ENCODE results near the gene ACADS. TPM values are rescaled to one million over a fixed set of nuclear protein-coding genes. Genes with fewer than 3 reads are reported as not detected.

The ACADS gene
- total and polyA plus RNA-seq, 2 of the 8 experiments (the other 6 are each of a cell fraction or from before 2014, with no cell fraction given): 4.9 to 7.5 TPM

DNA sequence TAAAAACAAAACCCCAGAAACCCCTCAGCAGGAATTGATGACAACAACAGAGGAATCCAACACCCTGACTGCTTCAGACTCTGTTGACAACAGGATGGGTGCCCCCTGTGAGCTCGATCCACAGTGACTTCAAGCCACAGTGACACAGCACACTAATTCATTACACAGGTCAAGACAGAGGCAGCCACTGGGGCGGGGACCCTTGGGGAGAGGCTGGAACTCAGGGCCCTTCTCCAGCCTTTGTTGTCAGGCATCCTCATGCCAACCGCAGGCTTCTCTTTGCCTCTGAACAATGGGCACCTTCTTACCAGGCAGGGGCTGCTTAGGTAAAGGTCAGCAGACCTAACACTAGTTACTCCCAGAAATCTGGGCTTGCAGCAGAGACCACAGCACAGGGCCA, 37.6 kb downstream of the ACADS start:
- Histone ChIP-seq H3K27ac (ENCODE audit: low read depth, low read length) (no peak overlapping the region), H2BK120ac (replicated peaks; ENCODE audit: low read depth, low read length) (no peak overlapping the region), H2AK5ac (ENCODE audit: low read depth, low read length) (no peak overlapping the region), H3K23ac (ENCODE audit: insufficient read length) (no peak overlapping the region), H2AFZ (ENCODE audit: low read length) (no peak overlapping the region), H4K8ac (ENCODE audit: extremely low read depth, insufficient read depth, low read length) (no peak overlapping the region), H3K14ac (ENCODE audit: insufficient read length) (no peak overlapping the region), H3K56ac (replicated peaks; ENCODE audit: insufficient read length, low read depth, low read length) (no peak overlapping the region), H4K20me1 (replicated peaks in 1 of 2; ENCODE audit: control insufficient read depth in 1 of 2, insufficient read depth in 2 of 2, low read length in 2 of 2) (peaks cover 0 to 2% of the 10 kb centered on the region in 2 experiments), H3K4me3 (ENCODE audit: extremely low read depth in 1 of 4, insufficient read depth in 2 of 4, low read depth in 3 of 4, low read length in 4 of 4) (no peak overlapping the region), H3K23me2 (ENCODE audit: low read depth, low read length) (no peaks in the 10 kb centered on the region), H2BK5ac (ENCODE audit: low read depth, low read length) (no peak overlapping the region), H2BK12ac (ENCODE audit: low read depth, low read length) (no peak overlapping the region), H3K79me2 (ENCODE audit: control insufficient read depth in 1 of 2, insufficient read depth in 2 of 2, low read length in 2 of 2) (no peaks in the 10 kb centered on the region), H2BK15ac (ENCODE audit: low read length) (no peak overlapping the region), H3K79me1 (ENCODE audit: low read depth, low read length) (no peaks in the 10 kb centered on the region), H4K5ac (ENCODE audit: insufficient read length, low read depth, low read length) (no peak overlapping the region), H3K36me3 (ENCODE audit: control insufficient read depth in 2 of 4, insufficient read depth in 4 of 4, low read length in 3 of 4) (peaks cover 6 to 45% (median 24%) of the 10 kb centered on the region in 4 experiments; a peak in 7 of 8 replicates), H3K9ac (replicated peaks in 1 of 4; ENCODE audit: extremely low read depth in 1 of 4, low read depth in 3 of 4, low read length in 3 of 4) (no peak overlapping the region), H3K9me3 (ENCODE audit: insufficient read depth in 2 of 2, low read depth in 1 of 2, low read length in 1 of 2) (no peaks in the 10 kb centered on the region), H3K18ac (ENCODE audit: extremely low read depth, low read length) (no peak overlapping the region), H3K27me3 (replicated peaks in 1 of 4; ENCODE audit: control insufficient read depth in 3 of 4, extremely low read depth in 1 of 4, insufficient read depth in 3 of 4, low read length in 3 of 4) (no peaks in the 10 kb centered on the region), H3K4ac (replicated peaks; ENCODE audit: insufficient read length, low read depth, low read length) (no peak overlapping the region), H4K91ac (replicated peaks; ENCODE audit: insufficient read length, low read length) (no peak overlapping the region), H3K4me2 (ENCODE audit: insufficient read depth in 1 of 2, low read depth in 2 of 2, low read length in 2 of 2) (no peak overlapping the region), H2BK20ac (ENCODE audit: low read length) (no peak overlapping the region), H3K4me1 (replicated peaks in 1 of 4; ENCODE audit: control insufficient read depth in 3 of 4, insufficient read depth in 4 of 4, low read length in 3 of 4) (peaks cover 0 to 10% (median 4%) of the 10 kb centered on the region in 4 experiments; a peak in 4 of 7 replicates)
- DNase-seq (ENCODE audit: low read depth in 1 of 2, low spot score in 2 of 2) (no peak), FAIRE-seq (no peak)
- ChIA-PET CTCF (ENCODE audit: partially characterized antibody) (interaction anchor here (0.5 to 2.3 kb wide), 5 partner anchors 19 to 1080 kb away, joined by 3 to 6 read pairs (median 3); no protein-coding TSS in a partner anchor), POLR2A (ENCODE audit: partially characterized antibody) (no interaction called here)
- 68% methylated on average over 3 of the region's 3 CpGs; no CpG with 5 or more reads in 1 of the 2 experiments for WGBS, 2 experiments (ENCODE audit: extremely low coverage in 1 of 2, insufficient coverage in 1 of 2, insufficient read length in 1 of 2, insufficient replicate concordance in 2 of 2, low coverage in 1 of 2, low lambda C conversion rate in 2 of 2, missing lambda C conversion rate in 1 of 2)
- TF ChIP-seq RBBP5 (IDR thresholded peaks at IDR 0.05; ENCODE audit: borderline replicate concordance, low read depth, low read length) (no peak), SUZ12 (IDR thresholded peaks at IDR 0.05; ENCODE audit: low read length) (no peak)
